ENCODE data around the gene TPK1. TPM values are rescaled to one million over a fixed set of nuclear protein-coding genes. Genes with fewer than 3 reads are reported as not detected.

The TPK1 gene
- total RNA-seq, 6 donors from 2014 or later = 4.2 to 12.3 (median 9.1) TPM

DNA sequence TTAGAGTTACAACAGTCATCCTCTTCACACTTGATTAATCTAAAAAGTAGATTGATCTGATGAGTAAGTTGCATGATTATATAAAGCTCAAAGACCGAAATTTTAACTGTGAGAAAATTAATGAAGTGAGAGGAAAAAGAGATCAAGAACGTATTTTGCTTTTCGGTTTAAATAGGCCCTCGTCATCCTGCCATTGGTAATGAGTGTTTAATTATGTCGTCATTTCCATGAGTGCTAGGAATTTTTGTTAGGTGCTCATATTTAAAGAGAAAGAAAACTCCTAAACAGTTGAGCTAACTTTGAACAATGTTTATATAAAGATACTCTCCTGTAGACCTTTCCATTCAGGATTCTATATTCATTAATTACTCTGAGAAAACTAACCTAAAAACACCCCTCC, 159.4 kb downstream of the TPK1 start:
- H3K27ac ChIP-seq = no peak overlapping the region
- H3K27me3 ChIP-seq = no peaks in the 10 kb centered on the region
- H3K36me3 ChIP-seq = no peaks in the 10 kb centered on the region
- WGBS, 2 donors = 57 to 67% methylated on average over 5 of the region's 5 CpGs
- DNase-seq (no peak), ATAC-seq (ENCODE audit: low FRiP score in 2 of 2) (no peak)
- no peaks in the 10 kb centered on the region for H3K9me3 ChIP-seq
- no peak overlapping the region for H3K4me3 ChIP-seq
- TF ChIP-seq POLR2A (IDR thresholded peaks at IDR 0.05) (no peak), EP300 (IDR thresholded peaks at IDR 0.05) (no peak), POLR2AphosphoS5 (IDR thresholded peaks at IDR 0.05) (no peak)
- TF ChIP-seq, protein P1, sequence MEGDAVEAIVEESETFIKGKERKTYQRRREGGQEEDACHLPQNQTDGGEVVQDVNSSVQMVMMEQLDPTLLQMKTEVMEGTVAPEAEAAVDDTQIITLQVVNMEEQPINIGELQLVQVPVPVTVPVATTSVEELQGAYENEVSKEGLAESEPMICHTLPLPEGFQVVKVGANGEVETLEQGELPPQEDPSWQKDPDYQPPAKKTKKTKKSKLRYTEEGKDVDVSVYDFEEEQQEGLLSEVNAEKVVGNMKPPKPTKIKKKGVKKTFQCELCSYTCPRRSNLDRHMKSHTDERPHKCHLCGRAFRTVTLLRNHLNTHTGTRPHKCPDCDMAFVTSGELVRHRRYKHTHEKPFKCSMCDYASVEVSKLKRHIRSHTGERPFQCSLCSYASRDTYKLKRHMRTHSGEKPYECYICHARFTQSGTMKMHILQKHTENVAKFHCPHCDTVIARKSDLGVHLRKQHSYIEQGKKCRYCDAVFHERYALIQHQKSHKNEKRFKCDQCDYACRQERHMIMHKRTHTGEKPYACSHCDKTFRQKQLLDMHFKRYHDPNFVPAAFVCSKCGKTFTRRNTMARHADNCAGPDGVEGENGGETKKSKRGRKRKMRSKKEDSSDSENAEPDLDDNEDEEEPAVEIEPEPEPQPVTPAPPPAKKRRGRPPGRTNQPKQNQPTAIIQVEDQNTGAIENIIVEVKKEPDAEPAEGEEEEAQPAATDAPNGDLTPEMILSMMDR (IDR thresholded peaks at IDR 0.05) = no peak
- no peaks in the 10 kb centered on the region for H3K4me1 ChIP-seq

DNA sequence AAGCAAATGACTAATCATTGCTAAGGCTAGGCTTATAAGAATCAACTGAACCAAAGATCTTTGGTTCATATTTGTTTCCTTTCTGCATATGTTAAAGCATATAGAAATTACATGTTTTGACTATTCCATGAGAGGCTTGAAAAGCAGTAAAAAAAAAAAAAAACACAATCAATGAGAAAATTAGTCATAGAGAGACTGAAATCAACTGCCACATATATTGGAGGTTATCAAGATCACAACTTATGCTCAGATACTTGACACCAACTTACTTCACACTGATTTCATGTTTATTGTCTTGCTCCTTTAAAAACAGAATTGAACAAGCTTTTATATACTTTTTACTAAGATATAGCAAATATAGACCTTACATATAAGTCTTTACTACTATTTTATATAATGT, 161.3 kb downstream of the TPK1 start:
- TF ChIP-seq EP300 (IDR thresholded peaks at IDR 0.05) (no peak), POLR2A (IDR thresholded peaks at IDR 0.05) (no peak), POLR2AphosphoS5 (IDR thresholded peaks at IDR 0.05) (no peak)
- TF ChIP-seq, protein P1 (IDR thresholded peaks at IDR 0.05) = no peak
- no peaks in the 10 kb centered on the region for H3K9me3 ChIP-seq
- DNase-seq (no peak), ATAC-seq (ENCODE audit: low FRiP score in 2 of 2) (no peak)
- no peak overlapping the region for H3K27ac ChIP-seq
- H3K4me3 ChIP-seq = no peak overlapping the region
- H3K36me3 ChIP-seq = no peaks in the 10 kb centered on the region
- no peaks in the 10 kb centered on the region for H3K4me1 ChIP-seq
- no peaks in the 10 kb centered on the region for H3K27me3 ChIP-seq

DNA sequence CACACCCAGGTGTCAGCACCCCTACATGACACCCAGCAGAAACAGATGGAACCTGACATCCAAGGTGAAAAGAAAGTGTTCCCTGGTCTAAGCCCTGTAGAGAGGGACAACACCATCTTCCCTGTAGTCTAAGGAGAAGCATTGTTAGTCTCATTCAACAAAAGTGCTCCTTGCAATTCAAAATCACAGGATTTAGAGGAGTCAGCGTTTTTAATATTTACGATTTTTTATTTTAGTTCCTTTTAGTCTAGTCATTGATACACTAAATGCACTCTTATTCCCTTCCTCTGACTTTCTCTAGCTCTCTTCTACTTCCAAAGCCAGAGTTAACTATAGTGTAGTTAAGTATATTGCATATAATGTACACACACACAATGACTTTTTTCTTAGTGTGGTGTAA, 163.0 kb downstream of the TPK1 start:
- 90 to 93% methylated on average over 2 of the region's 2 CpGs for WGBS, 2 donors
- no peak for ATAC-seq (ENCODE audit: low FRiP score in 2 of 2)
- TF ChIP-seq POLR2AphosphoS5 (IDR thresholded peaks at IDR 0.05) = no peak
- TF ChIP-seq POLR2A (IDR thresholded peaks at IDR 0.05) = no peak
- TF ChIP-seq, protein P1 (IDR thresholded peaks at IDR 0.05) = no peak
- TF ChIP-seq EP300 (IDR thresholded peaks at IDR 0.05) = no peak

DNA sequence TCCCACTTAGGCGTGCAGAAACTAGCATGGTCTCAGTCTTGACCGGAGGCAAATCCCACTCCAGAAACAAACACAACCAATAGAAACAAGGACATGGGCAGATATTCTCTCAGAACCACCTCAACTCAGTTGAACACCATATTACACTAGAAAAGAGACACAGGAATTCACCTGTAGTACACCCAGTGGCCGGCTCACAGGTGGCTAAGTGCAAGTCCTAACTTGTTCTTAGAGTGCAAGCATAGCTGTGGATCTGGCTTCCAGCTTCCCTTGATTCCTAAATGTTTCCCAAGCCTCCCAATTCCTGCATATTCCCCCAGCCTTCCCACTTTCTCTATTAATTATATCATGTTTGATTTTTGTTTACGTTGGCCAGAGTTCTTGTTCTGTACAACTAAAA, 164.4 kb downstream of the TPK1 start:
- TF ChIP-seq POLR2A (IDR thresholded peaks at IDR 0.05) (no peak), EP300 (IDR thresholded peaks at IDR 0.05) (no peak), POLR2AphosphoS5 (IDR thresholded peaks at IDR 0.05) (no peak)
- TF ChIP-seq, protein P1 (IDR thresholded peaks at IDR 0.05) = no peak
- Histone ChIP-seq H3K36me3 (no peaks in the 10 kb centered on the region), H3K9me3 (no peaks in the 10 kb centered on the region), H3K27ac (no peak overlapping the region), H3K27me3 (no peaks in the 10 kb centered on the region), H3K4me1 (no peaks in the 10 kb centered on the region), H3K4me3 (no peak overlapping the region)
- ATAC-seq (ENCODE audit: low FRiP score in 2 of 2) = no peak
- 82 to 85% methylated on average over 4 of the region's 4 CpGs for WGBS, 2 donors
- DNase-seq = no peak

More for the DNA sequence above, 163.0 kb downstream of the TPK1 start:
- no peak for DNase-seq
- H3K4me1 ChIP-seq = no peaks in the 10 kb centered on the region
- H3K27me3 ChIP-seq = no peaks in the 10 kb centered on the region
- no peaks in the 10 kb centered on the region for H3K36me3 ChIP-seq
- no peaks in the 10 kb centered on the region for H3K9me3 ChIP-seq
- no peak overlapping the region for H3K27ac ChIP-seq
- no peak overlapping the region for H3K4me3 ChIP-seq

DNA sequence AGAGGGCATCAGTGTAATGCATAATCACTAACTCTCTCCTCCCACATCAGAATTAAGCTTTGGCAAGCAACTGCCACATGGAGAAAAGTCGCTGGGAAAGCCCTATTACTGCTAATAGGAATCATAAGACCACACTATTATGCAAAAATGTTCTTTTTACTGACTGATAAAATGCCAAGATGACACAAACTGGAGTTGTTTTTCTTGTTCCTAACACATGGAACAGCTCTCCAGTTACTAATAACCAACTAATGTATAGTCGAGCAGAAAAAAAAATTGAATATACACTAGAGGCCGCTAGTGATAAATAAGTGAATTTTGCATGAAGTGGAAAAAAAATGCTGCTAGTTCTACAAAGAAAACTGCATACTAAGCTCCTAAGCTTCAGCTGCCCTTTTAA, 165.6 kb downstream of the TPK1 start:
- no peak for ATAC-seq (ENCODE audit: low FRiP score in 2 of 2)
- Histone ChIP-seq H3K4me1 (no peaks in the 10 kb centered on the region), H3K27ac (no peak overlapping the region), H3K36me3 (no peaks in the 10 kb centered on the region), H3K9me3 (no peaks in the 10 kb centered on the region), H3K27me3 (no peaks in the 10 kb centered on the region), H3K4me3 (no peak overlapping the region)
- 23 to 28% methylated on average over 3 of the region's 3 CpGs for WGBS, 2 donors
- TF ChIP-seq, protein P1 (IDR thresholded peaks at IDR 0.05) = no peak
- TF ChIP-seq EP300 (IDR thresholded peaks at IDR 0.05) = no peak
- no peak for TF ChIP-seq POLR2AphosphoS5 (IDR thresholded peaks at IDR 0.05)
- no peak for TF ChIP-seq POLR2A (IDR thresholded peaks at IDR 0.05)
- no peak for DNase-seq

Measured in upper lobe of left lung (tissue), 6 donors.